KOPT-K1 (cell line): ENCODE data around the gene VPS13A.
"Not testable (repeated sequence)": the region's sequence is repeated elsewhere in the genome, so short reads cannot be mapped to it uniquely, and the experiment has no call there.

Experiments
- H3K27ac ChIP-seq: fragments of 200-600 bp; sonication (generic); 2 replicates; pipeline ENCODE4 v1.5.1; 2016; ENCODE audit warnings: antibody characterized with exemption, mild to moderate bottlenecking, low read depth, low read length; ENCODE audit not compliant: poor library complexity, severe bottlenecking
- H3K36me3 ChIP-seq: fragments of 200-600 bp; sonication (generic); 2 replicates; pipeline ENCODE4 v1.5.1; 2017; ENCODE audit warnings: antibody characterized with exemption, mild to moderate bottlenecking, low read length, moderate library complexity; ENCODE audit not compliant: insufficient read depth
- H3K9me3 ChIP-seq: fragments of 200-600 bp; sonication (generic); 2 replicates; pipeline ENCODE4 v1.5.1; 2017; ENCODE audit warnings: antibody characterized with exemption, low read length, mild to moderate bottlenecking; ENCODE audit not compliant: insufficient read depth, poor library complexity, severe bottlenecking

VPS13A gene

DNA sequence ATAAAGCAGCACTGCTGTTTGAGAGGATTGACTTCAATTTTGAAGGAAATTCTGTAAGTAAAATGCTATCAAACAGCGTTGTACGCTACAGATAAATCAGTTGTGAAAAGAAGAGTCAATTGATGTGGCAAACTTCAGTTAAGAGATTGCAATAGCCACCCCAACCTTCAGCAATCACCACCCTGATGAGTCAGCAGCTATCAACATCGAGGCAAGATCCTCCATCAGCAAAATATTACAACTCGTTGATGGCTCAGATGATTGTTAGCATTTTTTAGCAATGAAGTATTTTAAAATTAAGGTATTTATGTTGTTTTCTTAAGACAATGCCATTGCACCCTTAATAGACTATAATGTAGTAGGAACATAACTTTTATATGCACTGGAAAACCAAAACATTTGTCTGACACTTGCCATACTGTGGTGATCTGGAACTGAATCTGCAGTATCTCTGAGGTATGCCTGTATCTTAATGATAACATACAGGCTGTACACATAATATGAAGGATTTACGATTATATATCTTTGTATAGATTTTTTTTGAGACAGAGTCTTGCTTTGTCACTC, 47.5 kb downstream of the VPS13A start:
- Histone ChIP-seq H3K36me3 (peaks cover 70% of the 10 kb centered on the region), H3K9me3 (no peaks in the 10 kb centered on the region), H3K27ac (no peak overlapping the region)

GRCh38 chr9:77236693-77237092, 59.4 kb downstream of the VPS13A start:
- Histone ChIP-seq H3K36me3 (peaks cover 15% of the 10 kb centered on the region), H3K27ac (no peak overlapping the region), H3K9me3 (peaks cover 2% of the 10 kb centered on the region)

DNA sequence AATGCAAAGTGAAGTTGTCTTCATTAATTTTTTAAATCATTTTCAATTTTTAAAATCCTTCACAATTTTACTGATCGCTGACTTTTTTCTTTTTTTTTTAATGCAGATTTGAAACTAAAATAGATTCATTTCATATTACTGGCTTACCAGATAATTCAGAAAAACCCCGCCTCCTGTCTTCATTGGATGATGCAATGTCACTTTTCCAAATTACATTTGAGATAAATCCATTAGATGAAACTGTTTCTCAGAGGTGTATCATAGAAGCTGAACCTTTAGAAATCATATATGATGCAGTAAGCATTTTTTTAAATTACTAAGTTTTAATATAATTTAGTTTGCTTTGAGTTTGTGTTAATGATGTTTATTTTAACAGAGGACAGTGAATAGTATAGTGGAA, 60.6 kb downstream of the VPS13A start:
- no peaks in the 10 kb centered on the region for H3K9me3 ChIP-seq
- H3K36me3 ChIP-seq: peaks cover 9% of the 10 kb centered on the region
- H3K27ac ChIP-seq: no peak overlapping the region

- Histone ChIP-seq H3K27ac (no peak overlapping the region), H3K36me3 (peaks cover 15% of the 10 kb centered on the region)
These were observed 73.7 kb downstream of the VPS13A start for GRCh38 chr9:77251050-77251449.

DNA sequence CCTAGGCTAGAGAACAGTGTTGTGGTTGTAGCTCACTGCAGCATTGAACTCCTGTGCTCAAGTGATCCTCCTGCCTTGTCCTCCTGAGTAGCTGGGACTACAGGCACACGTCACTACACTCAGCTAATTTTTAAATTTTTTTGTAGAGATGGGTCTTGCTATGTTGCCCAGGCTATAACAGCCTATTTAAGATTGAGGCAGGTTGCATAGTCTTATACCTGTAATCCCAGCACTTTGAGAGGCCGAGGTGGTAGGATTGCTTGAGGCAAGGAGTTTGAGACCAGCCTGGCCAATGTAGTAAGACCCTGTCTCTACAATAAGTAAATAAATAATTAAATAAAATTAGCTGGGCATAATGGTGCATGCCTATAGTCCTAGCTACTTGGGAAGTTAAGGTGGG, 79.9 kb downstream of the VPS13A start:
- peaks cover 6% of the 10 kb centered on the region; the same call in 1 of the 2 replicates for H3K36me3 ChIP-seq
- no peaks in the 10 kb centered on the region for H3K9me3 ChIP-seq
- H3K27ac ChIP-seq: no peak overlapping the region

More at GRCh38 chr9:77251050-77251449, 73.7 kb downstream of the VPS13A start:
- H3K9me3 ChIP-seq: no peaks in the 10 kb centered on the region

GRCh38 chr9:77261605-77262004, 84.3 kb downstream of the VPS13A start:
- Histone ChIP-seq H3K27ac (no peak overlapping the region), H3K36me3 (peaks cover 7% of the 10 kb centered on the region; the same call in 1 of the 2 replicates), H3K9me3 (no peaks in the 10 kb centered on the region)

- peaks cover 11% of the 10 kb centered on the region; the same call in 1 of the 2 replicates for H3K36me3 ChIP-seq
- not testable (repeated sequence) for H3K9me3 ChIP-seq, H3K27ac ChIP-seq
These were observed 90.4 kb downstream of the VPS13A start for GRCh38 chr9:77267762-77268161.

DNA sequence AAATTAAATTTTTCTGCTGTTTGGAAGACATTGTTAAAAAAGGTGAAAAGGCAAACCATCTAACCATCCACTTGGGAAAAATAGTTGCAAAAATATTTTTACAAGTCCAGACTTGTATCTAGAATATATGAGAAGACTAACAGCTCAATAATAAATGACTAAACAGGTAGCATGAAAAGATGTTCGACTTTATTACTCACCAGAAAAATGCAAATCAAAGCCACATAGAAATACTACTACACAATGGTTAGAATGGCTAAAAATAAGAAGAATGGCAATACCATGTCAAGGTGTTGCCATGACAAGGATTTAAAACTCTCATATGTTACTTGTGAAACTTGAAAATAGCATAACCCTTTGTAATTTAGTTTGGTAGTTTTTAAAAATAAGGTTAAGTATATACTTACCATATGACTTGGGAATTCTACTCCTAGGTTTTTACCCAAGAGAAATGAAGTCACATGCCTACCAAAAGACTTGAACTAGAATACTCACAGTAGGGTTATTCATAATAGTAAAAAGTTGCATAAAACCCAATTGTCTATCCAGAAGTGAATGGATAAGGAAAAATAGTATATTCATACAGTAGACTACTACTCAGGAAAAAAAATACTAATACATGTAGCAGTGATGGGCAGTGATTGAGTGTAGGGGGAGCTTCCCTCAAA, 93.8 kb downstream of the VPS13A start:
- H3K36me3 ChIP-seq: peaks cover 7% of the 10 kb centered on the region; the same call in 1 of the 2 replicates
- no peaks in the 10 kb centered on the region for H3K9me3 ChIP-seq
- H3K27ac ChIP-seq: no peak overlapping the region

DNA sequence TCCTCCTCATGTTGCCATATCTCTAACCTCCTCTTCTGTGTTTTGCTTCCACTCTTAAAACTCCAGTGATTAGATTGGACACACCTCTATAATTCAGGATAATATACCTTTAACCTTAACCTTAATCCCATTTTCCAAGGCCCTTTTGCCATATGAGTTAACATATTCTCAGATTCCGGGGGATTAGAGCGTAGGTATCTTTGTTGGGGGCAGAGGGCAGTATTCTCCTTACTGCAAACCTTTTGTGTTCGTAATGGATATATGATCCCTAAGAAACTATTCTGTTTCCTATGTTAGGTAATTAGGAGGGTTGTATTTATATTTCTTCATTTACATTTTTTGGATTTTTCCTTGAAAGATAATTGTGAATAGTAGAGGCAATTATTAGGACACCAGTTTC, 99.5 kb downstream of the VPS13A start:
- Histone ChIP-seq H3K36me3 (peaks cover 32% of the 10 kb centered on the region), H3K27ac (no peak overlapping the region), H3K9me3 (no peaks in the 10 kb centered on the region)

- peaks cover 35% of the 10 kb centered on the region for H3K36me3 ChIP-seq
- no peak overlapping the region for H3K27ac ChIP-seq
- no peaks in the 10 kb centered on the region for H3K9me3 ChIP-seq
These were observed 100.4 kb downstream of the VPS13A start for GRCh38 chr9:77277719-77278118.

DNA sequence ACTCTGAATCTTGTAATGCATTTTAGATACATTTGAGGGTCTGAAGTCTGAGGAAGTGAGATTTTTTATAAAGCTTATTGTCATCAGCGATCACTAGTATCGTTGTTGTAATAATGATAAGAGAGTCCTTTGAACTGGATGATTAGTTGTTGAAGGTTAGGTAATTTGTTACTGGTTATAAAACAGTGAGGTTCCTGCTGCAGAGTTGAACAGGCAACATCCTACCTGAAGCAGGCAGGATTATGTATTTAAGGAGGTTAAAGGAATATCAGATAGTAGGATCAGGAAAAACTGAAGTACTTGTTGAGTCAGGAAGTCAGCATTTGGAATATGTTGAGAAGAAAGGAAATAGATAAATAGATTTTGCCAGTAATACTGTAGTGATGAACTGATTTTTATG, 106.7 kb downstream of the VPS13A start:
- H3K9me3 ChIP-seq: peaks cover 19% of the 10 kb centered on the region
- no peak overlapping the region for H3K27ac ChIP-seq
- H3K36me3 ChIP-seq: peaks cover 51% of the 10 kb centered on the region

DNA sequence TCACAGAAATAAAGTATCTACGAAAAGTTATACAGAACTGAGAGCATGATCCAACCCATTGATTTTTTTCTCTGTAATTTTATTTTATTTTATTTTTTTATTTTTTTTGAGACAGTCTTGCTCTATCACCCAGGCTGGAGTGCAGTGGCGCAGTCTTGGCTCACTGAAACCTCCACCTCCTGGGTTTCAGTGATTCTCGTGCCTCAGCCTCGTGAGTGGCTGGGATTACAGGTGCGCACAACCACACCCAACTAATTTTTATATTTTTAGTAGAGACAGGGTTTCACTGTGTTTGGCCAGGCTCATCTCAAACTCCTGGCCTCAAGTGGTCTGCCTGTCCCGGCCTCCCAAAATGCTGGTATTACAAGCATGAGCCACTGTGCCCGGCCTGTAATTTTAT, 107.3 kb downstream of the VPS13A start:
- H3K9me3 ChIP-seq: peaks cover 19% of the 10 kb centered on the region
- no peak overlapping the region for H3K27ac ChIP-seq
- peaks cover 46% of the 10 kb centered on the region for H3K36me3 ChIP-seq

GRCh38 chr9:77290373-77290772, 113.0 kb downstream of the VPS13A start:
- H3K36me3 ChIP-seq: peaks cover 38% of the 10 kb centered on the region

GRCh38 chr9:77291714-77292113, 114.4 kb downstream of the VPS13A start:
- Histone ChIP-seq H3K36me3 (peaks cover 26% of the 10 kb centered on the region), H3K9me3 (peaks cover 19% of the 10 kb centered on the region), H3K27ac (no peak overlapping the region)

More at GRCh38 chr9:77290373-77290772, 113.0 kb downstream of the VPS13A start:
- H3K27ac ChIP-seq: no peak overlapping the region
- H3K9me3 ChIP-seq: peaks cover 19% of the 10 kb centered on the region

DNA sequence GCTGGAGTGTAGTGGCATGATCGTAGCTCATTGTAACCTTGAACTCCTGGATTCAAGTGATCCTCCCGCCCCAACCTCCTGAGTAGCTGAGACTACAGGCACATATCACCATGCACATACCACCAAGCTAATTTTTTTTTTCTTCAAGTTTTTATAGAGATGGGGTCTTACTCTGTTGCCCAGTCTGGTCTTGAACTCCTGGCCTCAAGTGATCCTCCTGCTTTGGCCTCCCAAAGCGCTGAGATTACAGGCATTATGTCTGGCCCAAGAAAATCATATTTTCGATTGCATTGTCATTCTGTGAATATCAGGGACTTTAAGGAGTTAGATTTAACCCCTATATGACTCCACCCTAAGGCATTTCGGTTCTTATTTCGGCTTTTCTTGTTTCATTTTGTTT, 116.6 kb downstream of the VPS13A start:
- Histone ChIP-seq H3K36me3 (peaks cover 17% of the 10 kb centered on the region), H3K27ac (no peak overlapping the region), H3K9me3 (peaks cover 11% of the 10 kb centered on the region)

- peaks cover 4% of the 10 kb centered on the region for H3K9me3 ChIP-seq
- peaks cover 11% of the 10 kb centered on the region for H3K36me3 ChIP-seq
- H3K27ac ChIP-seq: no peak overlapping the region
These were observed 127.2 kb downstream of the VPS13A start for GRCh38 chr9:77304543-77304942.
